HCT116 (cell line): ENCODE measurements around the gene SVIP. TPM values are rescaled to one million over a fixed set of nuclear protein-coding genes. Genes with fewer than 3 reads are reported as not detected.

Experiments
- ATAC-seq: fragments of 200-7000 bp; cut with Tn5 transposase; 2 replicates; pipeline ENCODE4 v1.9.1; 2020; ENCODE audit warnings: mild to moderate bottlenecking, moderate library complexity
- BruUV-seq: library from RNA; stranded (reverse); fragments of 400-500 nt; replicated peaks from 2 replicates; lab custom pipeline; 2021; lab: Mats Ljungman, UMichigan
- CTCF ChIA-PET: fragments of 300-600 bp; sonication (Branson Sonifier 250); formaldehyde crosslinking; loops from one replicate; lab custom pipeline; 2021; ENCODE audit warnings: antibody characterized with exemption; lab: Charles Lee
- POLR2A ChIA-PET: fragments of 300-600, 350-600 bp; sonication (Branson Sonifier 250); formaldehyde crosslinking; loops from one replicate; lab custom pipeline; 2021; ENCODE audit warnings: antibody characterized with exemption; lab: Charles Lee
- RAD21 ChIA-PET, 2 experiments: fragments of 300-600 bp; sonication (Branson Sonifier 250); formaldehyde crosslinking; loops; one replicate each; lab custom pipeline; 2023; ENCODE audit warnings: low total read pairs in 2 of 2; ENCODE audit not compliant: uncharacterized antibody in 2 of 2, unreplicated experiment in 2 of 2, low non-redundant PET in 1 of 2; lab: Charles Lee
- DNase-seq: peaks from one replicate; pipeline ENCODE4 v3.0.0-alpha.2; 2010; ENCODE audit warnings: low read depth, low spot score
- H2AFZ ChIP-seq: fragments of 200-600 bp; shearing (Covaris generic), sonication (generic); 2 replicates; pipeline ENCODE4 v1.6.1; 2017; ENCODE audit warnings: low read depth, mixed run types, mixed read lengths, antibody characterized with exemption, low read length; ENCODE audit not compliant: poor library complexity, severe bottlenecking
- H3K27ac ChIP-seq: 2 replicates; pipeline ENCODE4 v1.5.1; 2012; ENCODE audit warnings: low read depth, low read length
- H3K27me3 ChIP-seq: fragments of 200-600 bp; sonication (generic); 2 replicates; pipeline ENCODE4 v1.6.1; 2016; ENCODE audit warnings: mixed run types, low read length, mixed read lengths; ENCODE audit not compliant: insufficient read depth
- H3K36me3 ChIP-seq, 2 experiments: fragments of 200-500 bp in 1 of 2; fragments of 200-600 bp in 1 of 2; sonication (Bioruptor generic) in 1 of 2; sonication (generic) in 1 of 2; 2 replicates each; pipeline versions ENCODE4 v1.5.1 to v1.6.1; 2014 to 2016; ENCODE audit warnings: low read length in 2 of 2, inconsistent platforms in 1 of 2, mixed read lengths in 1 of 2, mixed run types in 1 of 2; ENCODE audit not compliant: insufficient read depth in 2 of 2, control insufficient read depth in 1 of 2
- H3K4me1 ChIP-seq, 2 experiments: fragments of 200-600 bp in 1 of 2; sonication (generic) in 1 of 2; 2 replicates each; pipeline versions ENCODE4 v1.5.1 to v1.6.1; 2012 to 2017; ENCODE audit warnings: low read length in 2 of 2, inconsistent platforms in 1 of 2, mild to moderate bottlenecking in 1 of 2, mixed read lengths in 1 of 2, mixed run types in 1 of 2, moderate library complexity in 1 of 2; ENCODE audit not compliant: insufficient read depth in 2 of 2, control insufficient read depth in 1 of 2
- H3K4me2 ChIP-seq: fragments of 200-600 bp; sonication (generic); 2 replicates; pipeline ENCODE4 v1.6.1; 2017; ENCODE audit warnings: mixed run types, low read length, mixed read lengths
- H3K4me3 ChIP-seq, 2 experiments: fragments of 200-600 bp in 1 of 2; sonication (generic) in 1 of 2; replicated peaks in 1 of 2; 2 replicates each; pipeline ENCODE4 v1.5.1; 2011 to 2016; ENCODE audit warnings: low read length in 2 of 2, control low read depth in 1 of 2, low read depth in 1 of 2, mild to moderate bottlenecking in 1 of 2, mixed read lengths in 1 of 2, mixed run types in 1 of 2
- H3K79me2 ChIP-seq: fragments of 200-600 bp; sonication (generic); 2 replicates; pipeline ENCODE4 v1.6.1; 2017; ENCODE audit warnings: mild to moderate bottlenecking, mixed run types, low read length, moderate library complexity, mixed read lengths; ENCODE audit not compliant: insufficient read depth
- H3K9ac ChIP-seq: fragments of 200-600 bp; sonication (generic); 2 replicates; pipeline ENCODE4 v1.6.1; 2016; ENCODE audit warnings: low read length, mixed read lengths
- H3K9me2 ChIP-seq: fragments of 200-600 bp; sonication (generic), shearing (Covaris generic); 2 replicates; pipeline ENCODE4 v1.6.1; 2017; ENCODE audit warnings: mixed run types, mild to moderate bottlenecking, moderate library complexity; ENCODE audit not compliant: insufficient read depth
- H3K9me3 ChIP-seq, 2 experiments: fragments of 200-500 bp in 1 of 2; fragments of 200-600 bp in 1 of 2; sonication (Bioruptor generic) in 1 of 2; sonication (generic) in 1 of 2; 2 replicates each; pipeline ENCODE4 v1.6.1; 2014 to 2017; ENCODE audit warnings: low read length in 2 of 2, mixed read lengths in 2 of 2, inconsistent platforms in 1 of 2, low read depth in 1 of 2, mild to moderate bottlenecking in 1 of 2, mixed run types in 1 of 2, moderate library complexity in 1 of 2; ENCODE audit not compliant: control insufficient read depth in 1 of 2, insufficient read depth in 1 of 2
- H4K20me1 ChIP-seq: fragments of 200-600 bp; sonication (generic), shearing (Covaris generic); 2 replicates; pipeline ENCODE4 v1.6.1; 2017; ENCODE audit warnings: mixed run types, mild to moderate bottlenecking, moderate library complexity; ENCODE audit not compliant: insufficient read depth
- CBX3 ChIP-seq: IDR thresholded peaks from 2 replicates; pipeline ENCODE4 v1.6.1; 2012; ENCODE audit warnings: low read depth
- CEBPB ChIP-seq: IDR thresholded peaks from 2 replicates; pipeline ENCODE4 v1.6.1; 2012; ENCODE audit warnings: low read depth
- EGR1 ChIP-seq: IDR thresholded peaks from 2 replicates; pipeline ENCODE4 v1.6.1; 2012; ENCODE audit warnings: low read depth
- ELF1 ChIP-seq: IDR thresholded peaks from 2 replicates; pipeline ENCODE4 v1.6.1; 2012; ENCODE audit warnings: low read depth, borderline replicate concordance
- EZH2 ChIP-seq: fragments of 200-600 bp; sonication (generic); IDR thresholded peaks from 2 replicates; pipeline ENCODE4 v1.6.1; 2017; ENCODE audit warnings: antibody characterized with exemption, mixed run types
- EZH2phosphoT487 ChIP-seq: fragments of 200-600 bp; IDR thresholded peaks from 2 replicates; pipeline ENCODE4 v1.6.1; 2018; ENCODE audit warnings: antibody characterized with exemption, borderline replicate concordance
- POLR2AphosphoS5 ChIP-seq: IDR thresholded peaks from 2 replicates; pipeline ENCODE4 v1.6.1; 2011; ENCODE audit warnings: mild to moderate bottlenecking, low read depth, low read length, moderate library complexity
- SIN3A ChIP-seq: IDR thresholded peaks from 2 replicates; pipeline ENCODE4 v1.6.1; 2012; ENCODE audit warnings: low read depth
- SP1 ChIP-seq: IDR thresholded peaks from 2 replicates; pipeline ENCODE4 v1.6.1; 2012; ENCODE audit warnings: low read depth
- TCF7L2 ChIP-seq: IDR thresholded peaks from 2 replicates; pipeline ENCODE4 v1.7.0; 2011; ENCODE audit warnings: borderline replicate concordance, inconsistent platforms; ENCODE audit not compliant: insufficient read depth, insufficient read length; ENCODE audit errors: extremely low read depth
- YY1 ChIP-seq: IDR thresholded peaks from 2 replicates; pipeline ENCODE4 v1.6.1; 2011; ENCODE audit warnings: low read length, low read depth, moderate library complexity, mild to moderate bottlenecking; ENCODE audit not compliant: insufficient replicate concordance; ENCODE audit errors: extremely low read depth
- ZFX ChIP-seq: fragments of 450-650 bp; IDR thresholded peaks from 2 replicates; pipeline ENCODE4 v1.6.1; 2017
- intact Hi-C: fragments of 100-400 bp; cut with micrococcal nuclease; formaldehyde crosslinking; loops from 2 replicates; pipeline ENCODE4 v1.10.0; 2022
- total RNA-seq: library from RNA; stranded (reverse); gene quantifications from one replicate; pipeline ENCODE4 v1.2.1, GENCODE V29; 2021; ENCODE audit not compliant: unreplicated experiment
- TF ChIP-seq, protein P1 (sequence below): IDR thresholded peaks from 2 replicates; pipeline ENCODE4 v1.6.1; 2012; ENCODE audit warnings: low read depth
- TF ChIP-seq, protein P2 (sequence below), 3 experiments: fragments of 200-600 bp in 1 of 3; sonication (generic) in 1 of 3; IDR thresholded peaks in 2 of 3; conservative IDR thresholded peaks in 1 of 3; 2 replicates each; pipeline ENCODE4 v1.5.1; 2012 to 2017; ENCODE audit warnings: low read depth in 2 of 3, low read length in 2 of 3, antibody characterized with exemption in 1 of 3, borderline replicate concordance in 1 of 3, control low read depth in 1 of 3, mild to moderate bottlenecking in 1 of 3, mixed read lengths in 1 of 3, mixed run types in 1 of 3, moderate library complexity in 1 of 3; ENCODE audit not compliant: insufficient read depth in 1 of 3
- TF ChIP-seq, protein P3 (sequence below): IDR thresholded peaks from 2 replicates; pipeline ENCODE4 v1.6.1; 2011; ENCODE audit warnings: mild to moderate bottlenecking, low read length, moderate library complexity; ENCODE audit not compliant: insufficient replicate concordance; ENCODE audit errors: extremely low read depth

The SVIP gene
- total RNA-seq, 1 experiment from 2014 or later, result 18.6 TPM

DNA sequence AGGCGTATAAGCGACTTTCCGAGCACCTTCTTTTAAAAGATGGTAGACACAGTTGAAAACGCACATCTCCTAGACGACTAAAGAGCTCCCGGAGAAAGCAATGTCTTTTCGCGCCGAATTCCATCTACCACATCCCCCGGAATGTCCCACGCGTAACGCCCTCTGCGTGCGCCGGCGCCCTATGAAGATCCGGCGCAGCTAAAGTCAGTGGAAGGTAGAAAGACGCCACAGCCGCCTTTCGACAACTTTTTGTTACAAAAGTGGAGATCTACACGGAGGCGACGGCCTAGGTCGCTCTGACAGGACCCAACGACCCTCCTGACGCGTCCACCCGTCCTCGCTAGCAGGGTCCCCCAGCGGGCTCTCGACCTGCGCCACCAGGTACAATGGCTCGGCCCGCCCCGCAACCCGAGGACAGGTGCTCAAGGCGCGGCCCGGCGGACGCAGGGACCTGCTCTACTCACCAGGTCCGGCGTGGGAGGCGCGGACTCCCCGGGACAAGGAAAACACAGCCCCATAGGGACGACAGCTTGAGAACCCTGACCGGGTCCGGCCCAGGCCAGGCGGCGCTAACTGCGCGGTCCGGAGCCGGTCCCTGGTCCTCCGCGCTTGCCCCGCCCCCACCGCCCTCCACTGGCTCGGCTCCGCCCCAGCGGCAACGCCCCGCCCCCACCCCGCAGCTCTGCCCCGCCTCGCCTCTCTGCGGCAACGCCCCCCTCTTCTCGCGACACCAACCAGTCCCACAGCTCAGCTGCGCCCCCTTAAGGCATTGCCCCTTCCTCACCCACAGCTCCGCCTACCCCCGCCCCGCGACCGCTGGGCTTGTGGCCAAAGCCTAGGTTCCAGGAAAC is at the start of gene SVIP (continued):
- TF ChIP-seq, protein P1, sequence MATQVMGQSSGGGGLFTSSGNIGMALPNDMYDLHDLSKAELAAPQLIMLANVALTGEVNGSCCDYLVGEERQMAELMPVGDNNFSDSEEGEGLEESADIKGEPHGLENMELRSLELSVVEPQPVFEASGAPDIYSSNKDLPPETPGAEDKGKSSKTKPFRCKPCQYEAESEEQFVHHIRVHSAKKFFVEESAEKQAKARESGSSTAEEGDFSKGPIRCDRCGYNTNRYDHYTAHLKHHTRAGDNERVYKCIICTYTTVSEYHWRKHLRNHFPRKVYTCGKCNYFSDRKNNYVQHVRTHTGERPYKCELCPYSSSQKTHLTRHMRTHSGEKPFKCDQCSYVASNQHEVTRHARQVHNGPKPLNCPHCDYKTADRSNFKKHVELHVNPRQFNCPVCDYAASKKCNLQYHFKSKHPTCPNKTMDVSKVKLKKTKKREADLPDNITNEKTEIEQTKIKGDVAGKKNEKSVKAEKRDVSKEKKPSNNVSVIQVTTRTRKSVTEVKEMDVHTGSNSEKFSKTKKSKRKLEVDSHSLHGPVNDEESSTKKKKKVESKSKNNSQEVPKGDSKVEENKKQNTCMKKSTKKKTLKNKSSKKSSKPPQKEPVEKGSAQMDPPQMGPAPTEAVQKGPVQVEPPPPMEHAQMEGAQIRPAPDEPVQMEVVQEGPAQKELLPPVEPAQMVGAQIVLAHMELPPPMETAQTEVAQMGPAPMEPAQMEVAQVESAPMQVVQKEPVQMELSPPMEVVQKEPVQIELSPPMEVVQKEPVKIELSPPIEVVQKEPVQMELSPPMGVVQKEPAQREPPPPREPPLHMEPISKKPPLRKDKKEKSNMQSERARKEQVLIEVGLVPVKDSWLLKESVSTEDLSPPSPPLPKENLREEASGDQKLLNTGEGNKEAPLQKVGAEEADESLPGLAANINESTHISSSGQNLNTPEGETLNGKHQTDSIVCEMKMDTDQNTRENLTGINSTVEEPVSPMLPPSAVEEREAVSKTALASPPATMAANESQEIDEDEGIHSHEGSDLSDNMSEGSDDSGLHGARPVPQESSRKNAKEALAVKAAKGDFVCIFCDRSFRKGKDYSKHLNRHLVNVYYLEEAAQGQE, result no peak
- TF ChIP-seq CBX3, result peak; percentile 47
- TF ChIP-seq POLR2AphosphoS5, result peak; percentile 77
- peak; percentile 36; the same call in 1 of the 2 replicates for TF ChIP-seq SIN3A
- TF ChIP-seq, all 23 proteins: peak for 13

DNA sequence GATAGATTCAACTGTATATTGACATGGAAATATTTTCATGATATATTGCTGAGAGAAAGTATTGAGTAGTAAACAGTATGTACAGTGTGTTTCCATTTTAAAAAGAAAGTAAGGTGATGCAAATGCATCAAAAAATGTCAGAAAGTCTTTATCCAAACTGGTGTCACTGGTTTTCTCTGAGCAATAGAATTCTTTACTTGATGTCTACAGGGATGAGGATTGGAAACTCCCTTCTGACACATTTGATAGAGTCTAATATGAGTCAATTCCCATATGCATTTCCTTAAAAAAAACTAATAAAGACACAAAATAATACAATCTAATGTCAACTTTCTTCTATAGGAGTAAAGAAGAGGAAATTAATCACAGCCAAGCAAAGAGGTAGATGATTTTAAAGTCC is 49.0 kb upstream of the SVIP start:
- Histone ChIP-seq H3K4me2 (no peak overlapping the region), H3K9me2 (no peaks in the 10 kb centered on the region), H4K20me1 (no peaks in the 10 kb centered on the region), H3K79me2 (no peaks in the 10 kb centered on the region), H3K4me1 (no peaks in the 10 kb centered on the region), H2AFZ (no peak overlapping the region), H3K9me3 (no peaks in the 10 kb centered on the region), H3K27me3 (no peaks in the 10 kb centered on the region), H3K27ac (no peak overlapping the region), H3K36me3 (no peaks in the 10 kb centered on the region), H3K4me3 (no peak overlapping the region), H3K9ac (no peak overlapping the region)
- POLR2A ChIA-PET, result no interaction called here
- RAD21 ChIA-PET, result no interaction called here
- CTCF ChIA-PET, result no interaction called here
- BruUV-seq, result no TSS peak
- TF ChIP-seq YY1 (no peak), EZH2phosphoT487 (no peak), ELF1 (no peak), EZH2 (no peak), ZFX (no peak), SP1 (no peak), CEBPB (no peak), TCF7L2 (no peak), POLR2AphosphoS5 (no peak), EGR1 (no peak)
- TF ChIP-seq, protein P2, sequence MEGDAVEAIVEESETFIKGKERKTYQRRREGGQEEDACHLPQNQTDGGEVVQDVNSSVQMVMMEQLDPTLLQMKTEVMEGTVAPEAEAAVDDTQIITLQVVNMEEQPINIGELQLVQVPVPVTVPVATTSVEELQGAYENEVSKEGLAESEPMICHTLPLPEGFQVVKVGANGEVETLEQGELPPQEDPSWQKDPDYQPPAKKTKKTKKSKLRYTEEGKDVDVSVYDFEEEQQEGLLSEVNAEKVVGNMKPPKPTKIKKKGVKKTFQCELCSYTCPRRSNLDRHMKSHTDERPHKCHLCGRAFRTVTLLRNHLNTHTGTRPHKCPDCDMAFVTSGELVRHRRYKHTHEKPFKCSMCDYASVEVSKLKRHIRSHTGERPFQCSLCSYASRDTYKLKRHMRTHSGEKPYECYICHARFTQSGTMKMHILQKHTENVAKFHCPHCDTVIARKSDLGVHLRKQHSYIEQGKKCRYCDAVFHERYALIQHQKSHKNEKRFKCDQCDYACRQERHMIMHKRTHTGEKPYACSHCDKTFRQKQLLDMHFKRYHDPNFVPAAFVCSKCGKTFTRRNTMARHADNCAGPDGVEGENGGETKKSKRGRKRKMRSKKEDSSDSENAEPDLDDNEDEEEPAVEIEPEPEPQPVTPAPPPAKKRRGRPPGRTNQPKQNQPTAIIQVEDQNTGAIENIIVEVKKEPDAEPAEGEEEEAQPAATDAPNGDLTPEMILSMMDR (IDR thresholded peaks at IDR 0.05 in 2 of 3, conservative IDR thresholded peaks at IDR 0.05 in 1 of 3; ENCODE audit: borderline replicate concordance in 1 of 3, insufficient read depth in 1 of 3, low read depth in 2 of 3, low read length in 2 of 3), result no peak
- TF ChIP-seq, protein P3, sequence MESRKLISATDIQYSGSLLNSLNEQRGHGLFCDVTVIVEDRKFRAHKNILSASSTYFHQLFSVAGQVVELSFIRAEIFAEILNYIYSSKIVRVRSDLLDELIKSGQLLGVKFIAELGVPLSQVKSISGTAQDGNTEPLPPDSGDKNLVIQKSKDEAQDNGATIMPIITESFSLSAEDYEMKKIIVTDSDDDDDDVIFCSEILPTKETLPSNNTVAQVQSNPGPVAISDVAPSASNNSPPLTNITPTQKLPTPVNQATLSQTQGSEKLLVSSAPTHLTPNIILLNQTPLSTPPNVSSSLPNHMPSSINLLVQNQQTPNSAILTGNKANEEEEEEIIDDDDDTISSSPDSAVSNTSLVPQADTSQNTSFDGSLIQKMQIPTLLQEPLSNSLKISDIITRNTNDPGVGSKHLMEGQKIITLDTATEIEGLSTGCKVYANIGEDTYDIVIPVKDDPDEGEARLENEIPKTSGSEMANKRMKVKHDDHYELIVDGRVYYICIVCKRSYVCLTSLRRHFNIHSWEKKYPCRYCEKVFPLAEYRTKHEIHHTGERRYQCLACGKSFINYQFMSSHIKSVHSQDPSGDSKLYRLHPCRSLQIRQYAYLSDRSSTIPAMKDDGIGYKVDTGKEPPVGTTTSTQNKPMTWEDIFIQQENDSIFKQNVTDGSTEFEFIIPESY, result no peak
- intact Hi-C loops, result no loop called here
- ATAC-seq (no peak), DNase-seq (no peak)
